GM19324 (cell line): ENCODE results near the gene PXMP4.

Source experiments
- ATAC-seq: cut with Tn5 transposase; IDR thresholded peaks from one replicate; pipeline ENCODE4 v1.9.1; 2021; ENCODE audit warnings: mild to moderate bottlenecking, moderate library complexity; ENCODE audit not compliant: unreplicated experiment, low FRiP score

PXMP4 gene

DNA sequence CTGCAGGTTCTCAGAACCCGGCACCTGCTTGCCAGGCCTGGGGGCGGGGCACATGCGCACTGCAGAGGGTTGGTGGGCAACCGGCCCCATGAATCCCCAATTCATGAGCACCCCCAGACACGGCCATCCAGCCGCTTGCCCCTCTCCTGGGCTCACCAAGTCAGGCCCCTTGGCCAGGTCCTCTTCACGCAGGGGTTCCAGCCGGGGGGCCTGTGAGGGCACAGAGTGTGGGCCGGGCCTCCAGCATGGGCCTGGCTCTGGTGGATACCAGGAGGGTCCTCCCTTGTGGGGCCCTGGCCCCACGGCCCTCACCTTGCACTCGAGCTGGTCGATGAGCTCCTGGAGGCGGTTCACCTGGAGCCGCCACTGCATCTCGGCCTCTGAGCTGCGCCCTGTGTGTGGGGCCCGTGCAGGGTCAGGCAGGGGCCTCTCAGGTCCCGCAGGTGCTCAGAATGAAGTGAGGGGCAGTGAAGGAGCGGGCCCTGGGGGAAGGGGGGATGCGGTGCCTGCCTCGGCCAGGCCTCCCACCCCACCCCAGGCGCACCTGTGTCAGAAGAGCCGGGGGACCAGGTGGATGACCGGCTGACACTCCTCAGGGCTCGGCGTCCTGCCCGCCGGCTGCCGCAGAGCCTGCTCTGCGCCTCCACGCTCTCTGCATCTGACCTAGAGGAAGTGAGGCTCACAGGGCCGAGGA is 60.6 kb downstream of the PXMP4 start:
- no peak for ATAC-seq

DNA sequence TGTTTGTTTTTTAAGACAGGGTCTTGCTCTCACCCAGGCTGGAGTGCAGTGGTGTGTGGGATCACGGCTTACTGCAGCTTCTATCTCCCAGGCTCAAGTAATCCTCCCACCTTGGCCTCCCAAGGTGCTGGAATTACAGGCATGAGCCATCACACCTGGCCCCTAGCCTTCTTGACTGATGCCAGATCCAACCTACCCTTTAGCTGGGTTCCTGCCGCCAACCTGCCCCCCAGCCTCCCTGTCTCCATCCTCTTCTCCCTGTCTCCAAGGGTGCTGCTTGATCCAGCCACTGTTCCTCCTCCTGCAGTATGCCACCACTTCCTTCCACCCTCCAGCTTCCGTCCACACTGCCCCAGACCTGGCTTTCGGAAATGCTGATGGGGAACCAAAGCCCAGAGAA is 61.2 kb downstream of the PXMP4 start:
- no peak for ATAC-seq

DNA sequence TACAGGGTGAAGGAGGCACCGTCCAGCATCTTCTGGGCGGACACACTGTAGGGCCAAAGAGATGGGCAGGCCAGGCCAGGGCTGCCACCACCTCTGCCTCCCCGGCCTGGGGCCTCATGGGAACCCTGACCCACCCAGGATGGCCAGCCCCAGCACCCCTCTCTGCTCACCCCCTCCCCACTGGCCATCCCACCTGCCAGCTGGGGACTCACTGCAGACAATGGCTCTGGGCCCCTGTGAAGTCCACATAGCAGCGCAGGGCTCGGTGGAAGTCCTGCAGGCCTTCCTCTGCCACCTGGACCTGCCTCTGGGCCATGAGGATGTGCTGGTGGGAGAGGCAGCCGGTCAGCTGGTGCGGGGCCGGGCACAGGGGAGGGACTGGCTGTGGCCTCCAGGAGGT is 61.6 kb downstream of the PXMP4 start:
- no peak for ATAC-seq

DNA sequence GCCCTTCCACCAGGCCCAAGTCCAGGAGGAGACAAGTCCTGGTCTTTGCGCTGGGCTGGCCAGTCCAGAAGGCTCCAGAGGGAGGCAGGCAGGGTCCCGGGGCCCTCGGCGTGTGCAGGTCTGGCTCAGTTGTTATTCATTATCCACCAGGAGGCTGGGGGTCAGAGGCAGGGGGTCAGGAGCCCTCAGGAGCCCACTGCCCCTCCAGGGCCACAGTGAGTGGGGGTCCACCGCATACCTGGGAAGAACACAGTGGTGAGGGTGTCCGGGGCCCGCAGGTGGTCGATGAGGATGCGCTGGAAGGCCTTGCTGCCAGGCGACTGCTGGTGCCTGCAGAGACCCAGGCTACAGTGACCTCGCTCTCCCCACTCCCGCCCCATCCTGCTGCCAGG is 62.4 kb downstream of the PXMP4 start:
- ATAC-seq, result no peak

DNA sequence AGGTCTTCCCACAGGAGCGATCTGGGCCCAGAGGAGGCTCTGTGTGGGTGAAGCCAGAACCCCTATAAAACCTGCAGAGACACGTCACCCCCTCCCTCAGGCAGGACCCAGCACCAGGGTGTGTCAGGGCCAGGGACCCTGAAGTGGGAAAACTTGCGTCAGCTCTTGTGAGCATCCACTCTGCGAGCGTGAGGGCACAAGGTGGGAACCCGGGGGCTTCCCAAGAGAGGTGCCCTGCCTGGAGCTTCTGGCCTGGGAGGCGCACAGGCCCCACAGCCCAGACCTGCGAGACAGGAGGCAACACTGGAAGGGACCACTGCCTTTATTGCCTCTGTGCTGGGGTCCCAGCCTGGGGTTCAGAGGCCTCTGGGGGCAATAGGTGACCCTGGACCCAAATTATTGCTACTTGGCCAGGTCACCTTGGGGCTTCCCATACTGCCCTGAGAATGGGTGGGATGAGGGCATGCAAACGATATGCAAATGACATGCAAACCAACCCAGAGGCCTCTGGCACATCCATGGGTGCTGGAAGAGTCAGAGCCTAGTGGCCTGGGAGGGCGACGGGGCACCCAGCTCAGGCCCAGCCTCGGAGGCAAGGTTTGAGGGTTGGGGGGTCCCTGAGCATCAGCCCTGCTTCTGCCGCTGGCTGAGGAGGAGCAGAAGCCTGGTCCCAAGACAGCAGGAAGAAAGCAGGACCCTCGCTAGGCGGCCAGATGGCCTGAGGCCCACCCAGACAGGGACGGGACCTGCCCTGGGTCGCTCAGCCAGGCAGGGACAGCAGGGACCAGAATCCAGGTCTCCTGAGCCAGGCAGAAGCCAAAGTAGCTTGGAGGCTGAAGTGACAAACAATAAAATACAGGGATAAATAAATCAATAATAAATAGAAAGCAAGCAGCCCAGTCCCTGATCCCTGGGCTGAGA is 63.1 kb downstream of the PXMP4 start:
- no peak for ATAC-seq

DNA sequence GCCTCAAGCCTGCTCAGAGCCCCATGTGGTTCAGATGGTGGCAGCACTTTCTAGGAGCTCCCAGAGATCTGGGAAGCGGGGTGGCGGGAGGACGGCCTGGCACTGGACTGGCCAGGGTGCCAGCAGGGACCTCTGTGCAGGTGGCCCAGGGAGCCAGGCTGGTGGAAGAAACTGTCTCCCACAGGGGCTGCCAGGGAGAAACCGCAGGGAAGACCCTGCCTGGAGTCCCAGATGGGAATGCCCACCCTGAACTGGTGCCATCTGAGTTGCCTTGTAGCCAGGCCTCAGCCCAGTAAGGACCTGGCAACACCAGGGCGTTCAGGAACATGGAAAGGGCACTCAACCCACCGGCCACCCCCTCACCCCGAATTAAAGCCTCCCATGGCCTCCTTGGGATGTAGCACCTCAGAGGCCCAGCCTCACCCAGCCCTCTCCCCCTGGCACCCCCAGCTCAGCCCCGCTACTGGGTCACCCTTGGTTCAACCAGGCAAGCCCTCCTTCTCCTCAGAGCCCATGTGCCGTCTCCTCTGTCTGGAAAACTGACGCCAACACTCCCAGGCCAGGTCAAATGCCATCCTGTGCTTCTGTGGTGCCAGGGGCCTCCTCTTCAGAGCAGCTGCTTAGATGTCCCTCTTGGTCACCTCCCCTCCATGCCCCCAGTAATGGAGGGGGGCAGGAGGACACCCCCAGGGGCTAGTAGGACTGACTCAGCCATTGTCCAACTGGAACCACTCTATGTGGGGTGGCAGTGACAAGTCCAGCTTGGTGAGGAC is 63.9 kb downstream of the PXMP4 start:
- ATAC-seq, result no peak

DNA sequence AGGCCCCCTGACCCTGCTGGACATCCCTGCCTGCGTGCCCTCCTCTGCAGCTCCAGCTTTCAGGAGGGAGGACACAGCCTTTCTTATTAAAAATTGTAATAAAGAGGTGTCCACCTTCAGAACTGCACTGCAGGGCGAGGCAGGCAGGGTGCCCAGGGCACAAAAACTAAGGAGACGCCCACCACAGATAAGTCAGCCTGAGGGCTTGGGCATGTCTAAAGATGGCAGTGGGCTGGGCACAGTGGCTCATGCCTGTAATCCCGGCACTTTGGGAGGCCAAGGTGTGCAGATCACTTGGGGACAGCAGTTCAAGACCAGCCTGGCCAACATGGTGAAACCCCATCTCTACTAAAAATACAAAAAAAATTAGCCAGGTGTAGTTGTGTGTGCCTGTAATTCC is 64.9 kb downstream of the PXMP4 start:
- no peak for ATAC-seq

DNA sequence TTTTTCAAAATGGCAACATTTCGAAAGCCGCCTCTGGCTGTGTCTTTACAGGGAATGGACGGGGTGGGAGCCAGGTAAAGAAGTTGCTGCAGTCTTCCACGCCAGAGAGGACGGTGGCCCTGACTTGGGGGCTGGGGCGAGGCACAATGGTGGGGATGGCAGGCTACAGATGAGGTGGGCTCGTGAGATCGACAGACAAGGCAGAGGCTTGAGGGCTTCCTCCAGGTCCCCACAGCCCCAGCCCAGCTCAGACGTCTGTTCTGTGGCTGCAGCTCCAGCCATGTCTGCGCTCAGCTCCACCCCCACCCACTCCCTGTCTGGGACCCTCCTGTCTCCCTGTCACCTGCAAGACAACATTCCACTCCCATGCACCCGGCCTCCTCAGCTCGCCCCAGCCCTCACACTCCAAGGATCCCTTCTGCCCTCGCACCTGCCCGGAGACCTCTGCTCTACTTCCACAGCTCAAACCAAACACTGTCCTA is 65.4 kb downstream of the PXMP4 start:
- no peak for ATAC-seq

DNA sequence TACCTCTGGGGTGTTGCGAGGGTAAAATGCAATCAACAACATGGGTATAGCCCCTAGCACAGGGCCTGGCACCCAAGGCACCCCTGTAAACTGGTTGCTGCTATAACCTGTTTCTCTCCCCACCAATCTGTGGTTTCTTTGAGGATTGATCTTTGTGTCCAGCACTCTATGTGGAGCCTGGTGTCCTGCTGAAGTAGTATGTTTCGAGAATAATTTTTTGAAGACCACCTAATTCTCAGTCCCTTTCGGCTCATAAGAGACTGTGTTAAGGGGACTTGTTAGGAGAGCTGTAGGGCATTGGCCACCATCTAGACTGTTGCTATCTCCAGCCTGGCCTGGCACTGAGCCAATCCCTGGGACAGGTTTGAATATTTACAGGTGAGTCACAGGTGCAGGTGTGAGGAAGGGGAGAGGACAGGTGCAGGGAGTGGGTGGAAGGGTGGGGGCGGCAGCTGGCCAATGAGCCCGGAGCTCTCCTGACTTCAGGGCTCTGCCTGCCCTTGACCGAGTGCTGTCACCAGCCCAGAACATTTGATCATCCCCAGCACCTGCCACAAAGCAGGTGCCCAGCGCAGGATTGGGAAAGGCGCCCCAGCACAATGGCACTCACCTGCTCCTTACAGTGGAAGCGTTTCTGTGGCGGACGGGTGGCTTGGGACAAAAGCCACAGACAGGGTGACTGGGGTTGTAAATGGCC is 66.1 kb downstream of the PXMP4 start:
- no peak for ATAC-seq

DNA sequence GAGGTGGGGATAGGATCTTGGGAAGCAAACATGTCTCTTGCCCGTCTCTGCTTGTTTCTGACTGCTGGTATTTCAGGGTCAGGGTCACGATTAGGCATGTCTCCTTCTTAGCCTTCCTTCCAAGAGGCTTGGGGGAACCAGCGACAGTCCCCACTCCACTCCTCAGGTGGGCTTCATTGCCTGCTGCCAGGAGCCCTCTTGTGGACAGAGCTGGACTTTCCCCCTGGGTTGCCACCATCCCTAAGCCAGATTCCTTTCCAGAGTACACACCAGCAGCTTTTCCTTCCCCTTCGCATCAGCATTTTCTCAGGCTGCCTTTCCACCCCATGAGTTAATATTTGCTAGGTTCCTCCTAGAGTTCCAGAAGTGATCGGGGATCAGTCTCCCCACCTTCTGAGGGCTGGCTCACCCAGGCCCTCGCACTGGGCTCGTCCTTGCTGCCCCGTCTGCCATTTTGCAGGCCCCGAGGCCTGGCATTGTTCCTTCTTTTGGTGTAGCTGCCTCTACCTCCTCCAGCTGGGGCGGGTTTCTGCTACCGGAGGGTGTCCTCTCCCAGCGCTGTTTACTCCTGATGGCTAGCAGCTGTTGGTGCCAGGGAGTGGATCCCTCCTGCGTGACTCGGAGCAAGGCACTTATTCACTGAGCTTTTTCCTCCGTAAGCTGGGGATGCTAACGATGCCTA is 66.8 kb downstream of the PXMP4 start:
- ATAC-seq, result no peak
